Activated T-cell treated with anti-CD3 and anti-CD28 coated beads, Interleukin-2, amount 50 U/mL, for 72 hours (primary cell): ENCODE results near the gene GTF2IRD1. TPM values are rescaled to one million over a fixed set of nuclear protein-coding genes. Genes with fewer than 3 reads are reported as not detected.
"Not testable (repeated sequence)": the region's sequence is repeated elsewhere in the genome, so short reads cannot be mapped to it uniquely, and the experiment has no call there.

Experiments used
- ATAC-seq, 2 donors: fragments of 150-1000 bp; cut with Tn5 transposase; replicated peaks in 1 of 2; 2 replicates each; pipeline ENCODE4 v1.10.0; 2021; ENCODE audit warnings: moderate library complexity in 2 of 2, mild to moderate bottlenecking in 1 of 2
- DNase-seq, 2 donors: peaks; one replicate each; pipeline ENCODE4 v3.0.0; 2021 to 2022; ENCODE audit warnings: mixed read lengths in 1 of 2
- H3K27ac Mint-ChIP-seq: one replicate; pipeline ENCODE4 v1.8.0; 2022; ENCODE audit warnings: mild to moderate bottlenecking, moderate library complexity, mixed read lengths
- H3K27me3 Mint-ChIP-seq: one replicate; pipeline ENCODE4 v1.8.0; 2022; ENCODE audit warnings: low read depth, mixed read lengths
- H3K36me3 Mint-ChIP-seq, 2 donors: one replicate each; pipeline ENCODE4 v1.8.0; 2022; ENCODE audit warnings: mixed read lengths in 2 of 2, mild to moderate bottlenecking in 1 of 2; ENCODE audit not compliant: insufficient read depth in 2 of 2
- H3K4me1 Mint-ChIP-seq: one replicate; pipeline ENCODE4 v1.8.0; 2022; ENCODE audit warnings: low read depth, mixed read lengths
- H3K4me3 Mint-ChIP-seq, 2 donors: one replicate each; pipeline ENCODE4 v1.8.0; 2022; ENCODE audit warnings: mild to moderate bottlenecking in 2 of 2, mixed read lengths in 2 of 2, moderate library complexity in 2 of 2
- H3K9me3 Mint-ChIP-seq, 2 donors: one replicate each; pipeline ENCODE4 v1.8.0; 2022; ENCODE audit warnings: mixed read lengths in 2 of 2
- total RNA-seq, 2 donors: library from RNA; stranded (reverse); gene quantifications; one replicate each; pipeline ENCODE4 v1.2.3, GENCODE V29; 2022

GTF2IRD1 gene
- total RNA-seq, 2 donors from 2014 or later = 3.1 to 4.6 TPM

DNA sequence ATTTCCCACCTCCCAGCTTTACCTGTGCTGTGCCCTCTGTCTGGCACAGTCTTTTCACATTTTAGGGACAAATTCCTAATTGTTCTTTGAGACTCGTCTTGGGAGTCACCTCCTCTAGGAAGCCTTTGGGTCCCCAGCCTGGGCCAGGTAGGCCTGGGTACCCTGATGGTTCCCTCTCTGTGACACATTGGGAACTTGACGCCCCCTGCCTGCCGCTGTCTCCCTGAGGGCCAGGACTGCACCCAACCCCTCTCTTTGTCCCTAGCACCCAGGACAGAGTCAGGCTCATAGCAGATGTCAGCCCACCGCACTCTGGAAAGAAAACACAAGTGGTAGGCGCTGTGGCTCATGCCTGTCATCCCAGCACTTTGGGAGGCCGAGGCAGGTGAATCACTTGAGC lies 71.4 kb downstream of the GTF2IRD1 start:
- no peak overlapping the region for H3K4me3 Mint-ChIP-seq
- peaks cover 2% of the 10 kb centered on the region in 2 donors for H3K36me3 Mint-ChIP-seq
- H3K4me1 Mint-ChIP-seq = no peaks in the 10 kb centered on the region
- no peak for DNase-seq
- no peaks in the 10 kb centered on the region for H3K27me3 Mint-ChIP-seq
- H3K27ac Mint-ChIP-seq = no peak overlapping the region
- no peak for ATAC-seq
- H3K9me3 Mint-ChIP-seq = no peaks in the 10 kb centered on the region

DNA sequence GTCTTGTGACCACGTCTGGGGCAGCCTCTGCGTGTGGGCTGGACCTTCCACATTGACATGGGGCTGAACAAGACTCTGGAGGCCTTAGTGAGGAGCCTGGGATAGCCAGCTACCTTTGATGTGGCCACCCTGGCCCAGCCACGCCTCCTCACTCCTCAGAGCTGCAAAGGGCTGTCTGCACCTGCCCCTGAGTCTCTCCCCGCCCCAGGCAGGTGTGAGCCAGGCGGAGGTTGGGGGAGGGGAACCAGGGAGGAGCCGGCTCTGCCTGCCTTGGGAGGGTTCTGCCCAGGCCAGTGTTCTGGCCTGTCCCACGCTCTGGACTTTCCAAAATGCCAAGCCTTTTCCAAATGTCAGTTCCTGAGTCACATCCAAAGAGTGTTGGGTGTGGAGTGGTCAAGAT lies 72.2 kb downstream of the GTF2IRD1 start:
- no peak for DNase-seq
- Mint-ChIP-seq H3K9me3 (no peaks in the 10 kb centered on the region), H3K27ac (no peak overlapping the region)

GRCh38 chr7:74526780-74527179 lies 73.1 kb downstream of the GTF2IRD1 start:
- no peak overlapping the region for H3K4me3 Mint-ChIP-seq
- DNase-seq (no peak), ATAC-seq (no peak)
- H3K27ac Mint-ChIP-seq = no peak overlapping the region
- H3K4me1 Mint-ChIP-seq = no peaks in the 10 kb centered on the region
- no peaks in the 10 kb centered on the region for H3K36me3 Mint-ChIP-seq
- H3K9me3 Mint-ChIP-seq = no peaks in the 10 kb centered on the region
- H3K27me3 Mint-ChIP-seq = no peaks in the 10 kb centered on the region

More for the DNA sequence above, 72.2 kb downstream of the GTF2IRD1 start:
- Mint-ChIP-seq H3K4me1 (no peaks in the 10 kb centered on the region), H3K36me3 (peaks cover 2% of the 10 kb centered on the region in 2 donors), H3K4me3 (no peak overlapping the region), H3K27me3 (no peaks in the 10 kb centered on the region)
- no peak for ATAC-seq

- Mint-ChIP-seq H3K27me3 (no peaks in the 10 kb centered on the region), H3K9me3 (no peaks in the 10 kb centered on the region), H3K36me3 (no peaks in the 10 kb centered on the region), H3K4me3 (no peak overlapping the region), H3K4me1 (no peaks in the 10 kb centered on the region), H3K27ac (no peak overlapping the region)
- no peak for ATAC-seq
- DNase-seq = no peak
Measured at GRCh38 chr7:74527842-74528241, 74.1 kb downstream of the GTF2IRD1 start.

GRCh38 chr7:74528773-74529172 lies 75.1 kb downstream of the GTF2IRD1 start:
- H3K4me1 Mint-ChIP-seq, H3K36me3 Mint-ChIP-seq, DNase-seq, H3K9me3 Mint-ChIP-seq, H3K4me3 Mint-ChIP-seq, H3K27ac Mint-ChIP-seq, ATAC-seq, H3K27me3 Mint-ChIP-seq: not testable (repeated sequence)

- ATAC-seq = no peak
- H3K27me3 Mint-ChIP-seq = no peaks in the 10 kb centered on the region
Measured at GRCh38 chr7:74535951-74536356, 82.2 kb downstream of the GTF2IRD1 start.

DNA sequence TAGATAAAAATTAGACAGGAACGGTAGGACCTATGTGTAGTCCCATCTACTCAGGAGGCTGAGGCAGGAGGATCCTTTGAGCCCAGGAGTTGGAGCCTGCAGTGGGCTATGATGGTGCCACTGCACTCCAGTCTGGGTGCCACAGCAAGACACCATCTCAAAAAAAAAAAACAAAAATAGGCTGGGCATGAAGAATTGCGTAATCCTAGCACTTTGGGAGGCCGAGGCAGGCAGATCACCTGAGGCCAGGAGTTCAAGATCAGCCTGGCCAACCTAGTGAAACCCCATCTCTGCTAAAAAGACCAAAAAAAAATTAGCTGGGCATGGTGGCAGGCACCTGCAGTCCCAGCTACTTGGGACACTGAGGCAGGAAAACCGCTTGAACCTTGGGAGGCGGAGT lies 88.2 kb downstream of the GTF2IRD1 start:
- DNase-seq, ATAC-seq, H3K36me3 Mint-ChIP-seq, H3K27ac Mint-ChIP-seq, H3K4me3 Mint-ChIP-seq, H3K4me1 Mint-ChIP-seq, H3K27me3 Mint-ChIP-seq, H3K9me3 Mint-ChIP-seq: not testable (repeated sequence)

More at GRCh38 chr7:74535951-74536356, 82.2 kb downstream of the GTF2IRD1 start:
- Mint-ChIP-seq H3K9me3 (no peaks in the 10 kb centered on the region), H3K4me1 (no peaks in the 10 kb centered on the region), H3K36me3 (no peaks in the 10 kb centered on the region), H3K4me3 (no peak overlapping the region), H3K27ac (no peak overlapping the region)
- no peak for DNase-seq

DNA sequence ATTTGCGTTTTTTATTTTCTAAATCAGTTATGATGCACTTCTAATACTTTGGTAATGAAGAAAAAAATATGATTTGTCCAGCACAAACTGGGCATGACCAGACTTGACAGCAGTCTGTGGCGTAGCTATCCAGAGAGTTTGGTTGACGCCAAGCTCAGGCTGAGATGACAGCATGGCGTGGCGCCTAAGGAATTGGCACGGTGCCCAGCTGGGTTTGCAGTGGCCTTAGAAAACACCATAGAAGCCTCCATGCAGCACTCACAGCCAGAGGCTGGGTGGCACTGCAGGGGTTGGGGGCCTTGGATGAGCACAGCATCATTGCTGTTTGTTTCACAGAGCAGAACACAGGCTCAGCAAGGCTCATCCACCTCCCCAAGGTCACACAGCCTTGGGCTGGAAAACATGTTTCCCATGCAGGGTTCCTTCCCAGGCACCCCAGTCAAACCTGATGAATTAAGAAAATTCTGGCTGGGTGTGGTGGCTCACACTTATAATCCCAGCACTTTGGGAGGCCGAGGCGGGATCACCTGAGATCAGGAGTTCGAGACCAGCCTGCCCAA lies 88.9 kb downstream of the GTF2IRD1 start:
- no peaks in the 10 kb centered on the region for H3K4me1 Mint-ChIP-seq
- no peaks in the 10 kb centered on the region for H3K9me3 Mint-ChIP-seq
- H3K27ac Mint-ChIP-seq = no peak overlapping the region
- no peak overlapping the region for H3K4me3 Mint-ChIP-seq
- H3K36me3 Mint-ChIP-seq = no peaks in the 10 kb centered on the region
- no peaks in the 10 kb centered on the region for H3K27me3 Mint-ChIP-seq
- no peak for ATAC-seq
- DNase-seq = no peak

DNA sequence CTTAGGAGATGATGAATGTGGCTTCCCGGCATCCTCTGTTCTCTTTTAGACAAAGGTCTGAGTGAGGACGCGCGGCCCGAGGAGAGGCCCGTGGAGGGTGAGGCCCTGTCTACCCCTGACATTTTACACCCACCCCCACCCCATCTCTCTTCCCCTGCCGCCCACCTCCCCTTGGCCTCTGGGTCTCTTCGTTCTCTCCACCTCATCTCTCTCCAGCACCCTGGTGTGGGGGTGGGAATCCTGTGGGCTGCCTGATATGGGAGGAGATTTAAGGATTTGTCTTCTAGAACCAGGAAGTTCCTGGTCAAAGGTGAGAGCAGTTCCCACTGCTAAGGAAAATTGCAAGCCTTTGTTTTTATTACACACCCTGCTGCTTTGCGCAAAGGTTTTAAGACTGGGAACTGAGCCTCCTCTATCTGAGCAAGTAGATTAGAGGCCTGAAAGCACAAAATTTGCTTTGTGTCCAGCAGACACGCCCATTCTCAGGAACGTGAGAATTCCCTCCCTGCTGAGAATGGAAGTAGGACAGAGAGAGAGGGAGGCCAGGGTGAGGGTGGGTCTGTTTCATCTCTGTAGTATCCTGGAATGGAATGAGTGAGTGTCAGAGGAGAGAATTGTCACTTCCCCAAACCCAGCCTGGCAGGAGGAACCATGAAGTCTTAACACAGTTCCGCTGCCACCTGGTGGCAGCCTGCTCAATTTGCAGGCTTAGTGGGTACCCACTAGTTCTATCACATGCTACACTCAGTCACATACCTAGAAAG lies 91.2 kb downstream of the GTF2IRD1 start:
- H3K9me3 Mint-ChIP-seq = no peaks in the 10 kb centered on the region
- no peaks in the 10 kb centered on the region for H3K36me3 Mint-ChIP-seq
- DNase-seq (peak; percentile 9 to 33), ATAC-seq (no peak)
- no peaks in the 10 kb centered on the region for H3K4me1 Mint-ChIP-seq
- H3K27me3 Mint-ChIP-seq = no peaks in the 10 kb centered on the region
- H3K4me3 Mint-ChIP-seq = no peak overlapping the region
- H3K27ac Mint-ChIP-seq = no peak overlapping the region

DNA sequence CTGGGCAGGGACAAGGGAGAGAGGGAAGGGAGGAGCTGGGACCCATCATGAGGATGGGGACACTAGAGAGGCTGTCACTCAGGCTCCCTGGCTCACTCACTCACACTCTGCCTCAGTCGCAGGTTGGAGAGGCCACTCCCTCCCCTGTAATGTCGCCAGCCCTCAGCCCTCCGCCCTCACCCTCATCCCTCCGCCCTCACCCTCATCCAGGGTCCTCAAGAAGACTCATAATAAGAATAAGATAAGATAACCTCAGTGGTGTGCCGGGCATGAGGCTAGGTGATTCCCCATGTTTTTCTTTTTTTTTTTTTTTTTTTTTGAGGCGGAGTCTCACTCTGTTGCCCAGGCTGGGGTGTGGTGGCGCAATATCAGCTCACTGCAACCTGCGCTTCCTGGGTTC lies 92.2 kb downstream of the GTF2IRD1 start:
- no peaks in the 10 kb centered on the region for H3K4me1 Mint-ChIP-seq
- H3K9me3 Mint-ChIP-seq = no peaks in the 10 kb centered on the region
- no peaks in the 10 kb centered on the region for H3K27me3 Mint-ChIP-seq
- DNase-seq = no peak
- no peak overlapping the region for H3K27ac Mint-ChIP-seq
- no peak for ATAC-seq
- no peaks in the 10 kb centered on the region for H3K36me3 Mint-ChIP-seq
- H3K4me3 Mint-ChIP-seq = no peak overlapping the region

DNA sequence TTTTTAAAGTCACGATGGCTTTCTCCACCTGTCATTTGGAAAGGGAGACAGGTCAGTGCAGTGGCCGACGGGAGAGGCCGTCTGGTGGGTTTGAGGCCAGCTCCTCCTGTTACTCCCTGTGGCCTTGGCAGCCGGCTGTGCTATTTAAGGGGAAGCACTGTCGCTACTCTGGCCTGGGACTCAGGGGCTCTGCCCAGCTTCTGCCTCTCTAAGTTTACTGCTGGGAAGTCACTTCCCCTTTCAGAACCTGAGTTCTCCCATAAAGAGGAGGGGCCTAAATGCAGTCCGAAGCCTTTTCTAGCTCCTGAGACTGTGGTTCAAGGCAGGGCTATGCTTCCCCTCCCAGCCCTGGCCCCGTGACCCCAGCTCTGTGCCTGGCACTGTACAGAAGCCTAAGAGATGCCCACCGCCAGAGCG lies 99.9 kb downstream of the GTF2IRD1 start:
- H3K4me1 Mint-ChIP-seq, H3K9me3 Mint-ChIP-seq, H3K27ac Mint-ChIP-seq, H3K27me3 Mint-ChIP-seq, H3K36me3 Mint-ChIP-seq, H3K4me3 Mint-ChIP-seq, DNase-seq, ATAC-seq: not testable (repeated sequence)

DNA sequence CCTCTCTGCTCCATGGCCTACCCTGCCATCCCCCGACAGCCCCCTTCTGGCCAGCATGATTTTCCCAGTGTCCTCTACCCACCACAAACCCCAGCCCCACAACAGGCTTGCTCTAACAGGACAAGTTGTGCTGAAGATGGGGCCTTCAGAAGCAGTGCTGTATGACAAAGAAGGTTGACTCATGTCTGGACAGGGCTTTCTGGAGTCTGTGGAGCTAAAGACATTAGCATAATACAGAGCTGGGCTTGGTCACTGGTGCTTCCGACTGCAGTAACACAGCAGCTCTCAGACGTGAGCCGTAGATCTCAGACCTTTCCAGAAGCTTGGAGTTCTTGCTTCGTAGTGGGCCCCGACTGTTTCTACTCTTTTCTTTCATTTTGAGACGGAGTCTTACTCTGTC lies 100.5 kb downstream of the GTF2IRD1 start:
- Mint-ChIP-seq H3K27me3 (no peaks in the 10 kb centered on the region), H3K4me1 (no peaks in the 10 kb centered on the region), H3K9me3 (no peaks in the 10 kb centered on the region), H3K36me3 (no peaks in the 10 kb centered on the region), H3K27ac (no peak overlapping the region), H3K4me3 (no peak overlapping the region)
- ATAC-seq = no peak
- no peak for DNase-seq

GRCh38 chr7:74560086-74560719 lies 106.5 kb downstream of the GTF2IRD1 start:
- no peak for ATAC-seq
- no peaks in the 10 kb centered on the region for H3K9me3 Mint-ChIP-seq
- H3K4me1 Mint-ChIP-seq = no peaks in the 10 kb centered on the region
- no peak for DNase-seq
- H3K27ac Mint-ChIP-seq = no peak overlapping the region
- no peak overlapping the region for H3K4me3 Mint-ChIP-seq
- H3K36me3 Mint-ChIP-seq = no peaks in the 10 kb centered on the region
- H3K27me3 Mint-ChIP-seq = no peaks in the 10 kb centered on the region
